Erythroblast (primary cell): ENCODE data around the gene PRSS36.

Experiments
- DNase-seq, 2 experiments: peaks; one replicate each; lab custom pipeline; 2025; lab: John Stamatoyannopoulos, UW
- GATA1 ChIP-seq: IDR thresholded peaks from 2 replicates; pipeline ENCODE4 v1.6.1; 2011; ENCODE audit warnings: low read depth, mild to moderate bottlenecking, control low read depth, low read length, moderate library complexity
- POLR2A ChIP-seq: IDR thresholded peaks from 2 replicates; pipeline ENCODE4 v1.6.1; 2011; ENCODE audit warnings: mild to moderate bottlenecking, low read length

Gene PRSS36

DNA sequence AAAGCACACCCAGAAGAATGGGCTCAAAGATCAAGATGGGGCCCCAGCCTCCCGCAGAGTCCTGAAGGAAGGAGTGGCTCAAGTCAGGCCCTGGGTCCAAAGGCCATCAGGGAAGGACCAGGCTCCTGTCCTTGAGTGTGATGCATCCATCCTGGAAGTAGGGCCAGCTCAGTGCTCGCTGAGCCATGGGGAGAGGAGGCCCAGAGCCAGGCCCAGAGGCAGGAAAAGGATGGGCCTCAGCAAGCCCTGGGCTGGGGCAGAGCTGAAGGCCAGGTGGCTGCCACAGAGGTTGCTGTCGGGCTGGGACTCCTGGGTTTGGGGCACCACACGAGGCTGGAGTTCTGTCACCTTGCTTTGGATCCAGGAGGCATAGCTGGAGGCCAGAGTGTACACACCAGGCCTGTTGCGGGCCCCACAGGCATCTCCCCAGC lies 18.0 kb downstream of the PRSS36 start:
- no peak for DNase-seq
- no peak for TF ChIP-seq POLR2A
- TF ChIP-seq GATA1, result no peak

- DNase-seq, result no peak
- TF ChIP-seq POLR2A, result no peak
- no peak for TF ChIP-seq GATA1
Measured at GRCh38 chr16:31131416-31131815, 18.4 kb downstream of the PRSS36 start.

GRCh38 chr16:31130899-31131298 lies 19.0 kb downstream of the PRSS36 start:
- TF ChIP-seq POLR2A (no peak), GATA1 (no peak)
- DNase-seq, result no peak

GRCh38 chr16:31130336-31130891 lies 19.5 kb downstream of the PRSS36 start:
- TF ChIP-seq GATA1 (no peak), POLR2A (no peak)
- no peak for DNase-seq

- DNase-seq, result no peak
- TF ChIP-seq GATA1 (no peak), POLR2A (no peak)
Measured at GRCh38 chr16:31129568-31130335, 20.1 kb downstream of the PRSS36 start.

GRCh38 chr16:31128711-31129567 lies 20.9 kb downstream of the PRSS36 start:
- peak; percentile 73 to 87 for DNase-seq
- TF ChIP-seq GATA1, result no peak
- TF ChIP-seq POLR2A, result peak; percentile 16

DNA sequence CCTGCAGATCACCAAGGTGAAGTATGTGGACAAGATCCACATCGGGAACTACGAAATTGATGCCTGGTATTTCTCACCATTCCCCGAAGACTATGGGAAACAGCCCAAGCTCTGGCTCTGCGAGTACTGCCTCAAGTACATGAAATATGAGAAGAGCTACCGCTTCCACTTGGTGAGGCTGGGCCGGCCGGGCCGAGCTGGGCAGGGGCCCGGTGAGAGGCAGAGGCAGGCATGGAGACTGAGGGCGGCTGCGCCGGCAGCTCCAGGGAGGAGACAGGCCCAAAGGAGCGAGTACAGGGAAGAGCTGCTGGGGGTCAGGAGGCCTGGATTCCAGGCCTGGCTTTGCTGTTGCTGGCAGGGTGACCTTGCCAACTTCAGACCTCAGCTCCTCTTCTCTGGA lies 22.7 kb downstream of the PRSS36 start:
- TF ChIP-seq GATA1 (no peak), POLR2A (no peak)

GRCh38 chr16:31125844-31126243 lies 24.0 kb downstream of the PRSS36 start:
- no peak for TF ChIP-seq POLR2A
- no peak for TF ChIP-seq GATA1
- DNase-seq, result no peak

More for the DNA sequence above, 22.7 kb downstream of the PRSS36 start:
- no peak for DNase-seq

DNA sequence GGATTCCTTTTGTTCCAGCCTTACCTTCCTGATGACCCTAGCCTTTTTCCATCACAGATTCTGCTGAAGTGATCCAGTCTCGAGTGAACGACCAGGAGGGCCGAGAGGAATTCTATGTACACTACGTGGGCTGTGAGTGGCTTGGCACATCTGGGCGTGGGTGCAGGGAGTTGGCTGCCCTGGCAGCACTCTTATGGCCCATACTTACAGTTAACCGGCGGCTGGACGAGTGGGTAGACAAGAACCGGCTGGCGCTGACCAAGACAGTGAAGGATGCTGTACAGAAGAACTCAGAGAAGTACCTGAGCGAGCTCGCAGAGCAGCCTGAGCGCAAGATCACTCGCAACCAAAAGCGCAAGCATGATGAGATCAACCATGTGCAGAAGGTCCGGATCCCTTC lies 29.7 kb downstream of the PRSS36 start:
- TF ChIP-seq GATA1 (no peak), POLR2A (no peak)

DNA sequence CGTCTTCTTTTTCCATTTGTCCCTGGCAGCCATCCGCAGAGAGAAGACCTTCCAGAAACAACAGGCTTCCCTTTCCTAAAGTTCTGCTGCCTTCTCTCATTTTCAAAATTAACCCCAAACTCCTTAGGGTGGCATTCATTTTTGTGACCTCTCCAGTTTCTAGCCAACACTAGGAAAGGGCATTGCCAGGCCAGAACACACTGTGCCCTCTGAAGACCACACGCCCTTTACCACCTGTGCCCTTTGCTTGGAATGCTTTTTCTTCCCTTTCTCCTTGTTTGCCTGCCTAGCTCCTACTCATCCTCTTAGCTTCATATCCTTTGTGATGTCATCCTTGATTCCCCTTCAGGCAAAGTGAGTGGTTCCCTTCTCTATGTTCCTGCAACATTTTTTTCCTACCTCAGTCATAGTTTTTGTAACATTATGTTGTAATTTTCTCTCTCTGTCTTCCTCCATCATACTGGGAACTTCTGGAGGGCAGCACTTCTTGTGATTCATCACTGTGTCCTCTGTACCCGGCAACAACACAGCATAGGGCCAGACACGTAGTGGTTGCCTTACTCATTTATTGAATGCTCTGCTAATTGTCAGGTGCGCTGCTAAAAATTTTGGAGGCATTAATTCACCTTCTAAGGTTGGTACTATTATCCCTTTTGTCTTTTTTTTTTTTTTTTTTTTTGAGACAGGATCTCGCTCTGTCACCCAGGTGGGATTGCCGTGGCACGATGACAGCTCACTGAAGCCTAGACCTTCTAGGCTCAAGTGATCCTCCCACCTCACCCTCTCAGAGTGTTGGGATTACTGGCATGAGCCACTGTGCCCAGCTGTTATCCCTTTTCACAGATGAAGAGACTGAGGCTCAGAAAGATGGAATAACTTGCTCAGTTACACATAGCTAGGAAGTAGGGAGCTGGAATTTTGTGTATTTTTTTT lies 31.4 kb downstream of the PRSS36 start:
- no peak for TF ChIP-seq POLR2A
- no peak for TF ChIP-seq GATA1
- no peak for DNase-seq

More for the DNA sequence above, 29.7 kb downstream of the PRSS36 start:
- DNase-seq, result no peak

- TF ChIP-seq POLR2A (peak; percentile 84), GATA1 (no peak)
- DNase-seq, result peak; percentile 99
Measured at GRCh38 chr16:31117384-31118222, 32.3 kb downstream of the PRSS36 start, which contains the start of gene KAT8. Gene KAT8, plus strand, starts transcription at chr16:31117664. Its CDS starts 18 bp downstream, at chr16:31117682.

DNA sequence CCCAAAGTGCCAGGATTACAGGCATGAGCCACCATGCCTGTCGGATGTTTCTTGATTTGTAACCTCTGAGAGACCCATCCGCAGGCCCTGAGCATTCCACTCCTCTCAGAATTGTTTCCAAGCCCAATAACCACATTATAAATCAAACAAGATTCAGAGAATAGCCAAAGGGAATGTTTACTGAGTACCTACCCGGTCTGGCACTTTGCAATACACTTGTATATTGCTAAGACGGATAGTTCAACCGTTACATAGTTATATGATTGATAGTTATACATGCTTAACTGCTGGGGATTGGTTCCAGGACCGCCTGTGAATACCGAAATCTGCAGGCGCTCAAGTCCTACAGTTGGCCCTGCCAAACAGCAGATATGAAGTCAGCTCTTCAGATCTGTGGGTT lies 35.4 kb downstream of the PRSS36 start:
- no peak for DNase-seq
- TF ChIP-seq POLR2A (no peak), GATA1 (no peak)
